Lung (tissue), 12 donors: ENCODE results near the gene MAML3. TPM values are rescaled to one million over a fixed set of nuclear protein-coding genes. Genes with fewer than 3 reads are reported as not detected.

Experiments
- ATAC-seq: fragments of 200-7000 bp; cut with Tn5 transposase; one replicate; pipeline ENCODE4 v1.9.1; 2020; ENCODE audit warnings: moderate number of reproducible peaks; ENCODE audit not compliant: insufficient read depth, low FRiP score
- DNase-seq, 3 donors: peaks; one replicate each; pipeline ENCODE4 v3.0.0-alpha.2; 2013 to 2017
- H3K27ac ChIP-seq, 2 donors: one replicate each; pipeline ENCODE4 v1.5.1; 2013; ENCODE audit warnings: mild to moderate bottlenecking in 2 of 2, moderate library complexity in 2 of 2, control low read depth in 1 of 2, inconsistent platforms in 1 of 2, low read depth in 1 of 2, low read length in 1 of 2
- H3K27me3 ChIP-seq, 3 donors: one replicate each; pipeline ENCODE4 v1.5.1; 2013; ENCODE audit warnings: low read length in 2 of 3; ENCODE audit not compliant: control insufficient read depth in 3 of 3, insufficient read depth in 3 of 3
- H3K36me3 ChIP-seq, 4 donors: one replicate each; pipeline ENCODE4 v1.5.1; 2013; ENCODE audit warnings: low read length in 4 of 4, mild to moderate bottlenecking in 1 of 4, moderate library complexity in 1 of 4; ENCODE audit not compliant: control insufficient read depth in 4 of 4, insufficient read depth in 4 of 4
- H3K4me1 ChIP-seq, 5 donors: one replicate each; pipeline ENCODE4 v1.5.1; 2013; ENCODE audit warnings: low read length in 5 of 5, mild to moderate bottlenecking in 2 of 5, moderate library complexity in 1 of 5; ENCODE audit not compliant: control insufficient read depth in 5 of 5, insufficient read depth in 5 of 5
- H3K4me3 ChIP-seq: one replicate; pipeline ENCODE4 v1.5.1; 2013; ENCODE audit warnings: mild to moderate bottlenecking, control low read depth, moderate library complexity
- H3K9ac ChIP-seq, 2 donors: one replicate each; pipeline ENCODE4 v1.5.1; 2013; ENCODE audit warnings: low read length in 2 of 2, control low read depth in 1 of 2; ENCODE audit not compliant: insufficient read depth in 1 of 2
- H3K9me3 ChIP-seq, 4 donors: one replicate each; pipeline ENCODE4 v1.5.1; 2013; ENCODE audit warnings: low read length in 3 of 4, mild to moderate bottlenecking in 1 of 4, moderate library complexity in 1 of 4; ENCODE audit not compliant: control insufficient read depth in 4 of 4, insufficient read depth in 3 of 4
- CTCF ChIP-seq: IDR thresholded peaks from 2 replicates; pipeline ENCODE4 v1.5.1; 2012; ENCODE audit warnings: mild to moderate bottlenecking; ENCODE audit errors: control extremely low read depth, extremely low read depth
- WGBS, 2 donors: extraction: QIAGEN DNeasy Blood & Tissue Kit; methylation state at CpG; one replicate each; pipeline ENCODE4 v1.1.7; 2013; 5-methylcytosine and 5-hydroxymethylcytosine counted together
- polyA plus RNA-seq, 2 donors: library from polyadenylated mRNA; stranded (reverse); fragments of 200-250 nt; gene quantifications; one replicate each; pipeline ENCODE4 v1.2.1, GENCODE V29; 2013
- total RNA-seq, 2 donors: library from RNA; depleted of rRNA in 1 of 2; stranded (reverse); fragments of >200 nt in 1 of 2; gene quantifications; one replicate each; pipeline ENCODE4 v1.2.1, GENCODE V29; 2014 to 2021
- donor health status: control.
- donor health status: control.
- donor health status: Bipolar disorder and iron deficiency.
- donor health status: healthy.
- donor health status: DM: yes; HTN: yes; CAD: no.

Gene MAML3
- total and polyA plus RNA-seq, 4 donors, result 3.0 to 16.4 (median 8.5) TPM

GRCh38 chr4:140081641-140082390 lies 72.2 kb downstream of the MAML3 start:
- H3K27me3 ChIP-seq, result no peaks in the 10 kb centered on the region
- H3K4me3 ChIP-seq, result no peak overlapping the region
- no peaks in the 10 kb centered on the region for H3K36me3 ChIP-seq
- peaks cover 0 to 67% (median 63%) of the 10 kb centered on the region in 5 donors for H3K4me1 ChIP-seq
- peak; percentile 71 to 88 (median 80) for DNase-seq
- no peak for TF ChIP-seq CTCF
- peak overlapping the region in 1 of 2 donors; percentile 43 for H3K9ac ChIP-seq
- 68% methylated on average over 8 of the region's 8 CpGs for WGBS, 2 donors
- H3K9me3 ChIP-seq, result no peaks in the 10 kb centered on the region
- H3K27ac ChIP-seq, result no peak overlapping the region
- ATAC-seq, result no peak

DNA sequence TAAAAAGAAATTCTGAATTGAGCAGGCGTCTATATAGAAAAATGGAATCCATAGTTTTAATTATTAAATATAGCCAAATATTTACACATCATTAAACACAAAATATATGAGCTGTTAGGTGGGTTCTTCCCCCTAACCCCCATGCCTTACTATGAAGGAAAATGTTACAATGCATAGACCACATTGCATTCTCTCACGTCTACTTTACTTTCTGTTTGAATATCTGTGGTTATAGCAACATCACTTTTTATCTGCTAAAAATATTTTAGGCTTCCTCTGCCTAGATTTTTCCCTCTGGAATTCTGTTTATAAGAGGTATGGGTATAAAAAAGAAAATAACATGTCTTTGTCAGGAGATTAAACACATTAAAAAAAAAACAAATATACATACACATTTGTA lies 73.1 kb downstream of the MAML3 start:
- peak in 2 of 3 donors; percentile 53 to 68 for DNase-seq
- Histone ChIP-seq H3K4me3 (no peak overlapping the region), H3K4me1 (peaks cover 0 to 67% (median 60%) of the 10 kb centered on the region in 5 donors), H3K9ac (no peak overlapping the region), H3K27me3 (no peaks in the 10 kb centered on the region), H3K36me3 (no peaks in the 10 kb centered on the region), H3K9me3 (no peaks in the 10 kb centered on the region), H3K27ac (no peak overlapping the region)
- no peak for TF ChIP-seq CTCF
- no peak for ATAC-seq
- 55 to 72% methylated on average over 2 of the region's 2 CpGs for WGBS, 2 donors

- peak in 2 of 3 donors; percentile 26 to 48 for DNase-seq
- Histone ChIP-seq H3K4me3 (no peak overlapping the region), H3K27me3 (no peaks in the 10 kb centered on the region), H3K4me1 (peaks cover 0 to 45% (median 39%) of the 10 kb centered on the region in 5 donors), H3K36me3 (no peaks in the 10 kb centered on the region), H3K9ac (no peak overlapping the region), H3K9me3 (no peaks in the 10 kb centered on the region), H3K27ac (no peak overlapping the region)
- 69 to 85% methylated on average over 2 of the region's 2 CpGs for WGBS, 2 donors
- TF ChIP-seq CTCF, result no peak
- ATAC-seq, result no peak
Measured at GRCh38 chr4:140078366-140078765, 75.6 kb downstream of the MAML3 start.
